ENCODE measurements around the gene MYLK4. TPM values are rescaled to one million over a fixed set of nuclear protein-coding genes. Genes with fewer than 3 reads are reported as not detected.

The MYLK4 gene
- total and polyA plus RNA-seq, 2 of the 13 experiments (the other 11 are each of a cell fraction or from before 2014, with no cell fraction given): 0.26 to 0.29 TPM

DNA sequence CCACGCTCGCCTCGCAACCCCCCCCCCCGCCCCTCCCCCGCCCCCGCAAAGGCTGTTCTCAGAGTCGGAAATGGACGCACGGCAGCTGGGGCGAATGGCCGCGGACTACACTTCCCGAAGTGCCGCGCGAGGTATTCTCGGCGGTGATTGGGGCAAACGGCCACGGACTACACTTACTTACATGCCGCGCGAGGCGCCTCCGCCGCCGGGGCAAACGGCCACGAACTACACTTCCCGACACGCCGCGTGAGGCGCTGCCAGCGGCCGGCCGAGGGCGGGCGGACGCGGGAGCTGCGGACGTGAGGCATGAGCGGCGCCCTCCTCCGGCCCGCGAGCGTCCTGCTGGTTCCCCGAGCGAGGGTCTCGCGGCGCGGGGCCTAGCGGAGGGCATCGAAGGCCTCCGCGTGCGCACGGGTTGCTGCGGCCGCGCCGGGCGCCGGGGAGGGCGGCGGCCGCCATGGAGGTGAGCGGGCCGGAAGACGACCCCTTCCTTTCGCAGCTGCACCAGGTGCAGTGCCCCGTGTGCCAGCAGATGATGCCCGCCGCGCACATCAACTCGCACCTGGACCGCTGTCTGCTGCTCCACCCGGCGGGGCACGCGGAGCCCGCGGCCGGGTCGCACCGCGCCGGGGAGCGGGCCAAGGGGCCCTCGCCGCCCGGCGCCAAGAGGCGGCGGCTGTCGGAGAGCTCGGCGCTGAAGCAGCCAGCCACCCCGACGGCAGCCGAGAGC is 14.6 kb upstream of the MYLK4 start, which contains the start of gene WRNIP1 (continued):
- TF ChIP-seq ZNF329 (CRISPR knock-in tag; IDR thresholded peaks at IDR 0.05; ENCODE audit: low read depth): peak; percentile 73; the same call in 1 of the 2 replicates
- peak in 1 of 2 experiments; percentile 69; a peak in 2 of 4 replicates for TF ChIP-seq POLR2A (IDR thresholded peaks at IDR 0.05; ENCODE audit: insufficient read depth in 1 of 2, low read depth in 2 of 2, low read length in 2 of 2)
- peak; percentile 68 for TF ChIP-seq PHF20 (CRISPR knock-in tag; IDR thresholded peaks at IDR 0.05)
- peak; percentile 56; the same call in 1 of the 2 replicates for TF ChIP-seq ZNF235 (CRISPR knock-in tag; IDR thresholded peaks at IDR 0.05; ENCODE audit: borderline replicate concordance)
- TF ChIP-seq ARNT2 (CRISPR knock-in tag; IDR thresholded peaks at IDR 0.05; ENCODE audit: low read depth): peak; percentile 99
- TF ChIP-seq MAFF (IDR thresholded peaks at IDR 0.05; ENCODE audit: low read depth, low read length): no peak
- peak; percentile 32; the same call in 1 of the 2 replicates for TF ChIP-seq POGZ (CRISPR knock-in tag; IDR thresholded peaks at IDR 0.05)
- TF ChIP-seq, protein P1, sequence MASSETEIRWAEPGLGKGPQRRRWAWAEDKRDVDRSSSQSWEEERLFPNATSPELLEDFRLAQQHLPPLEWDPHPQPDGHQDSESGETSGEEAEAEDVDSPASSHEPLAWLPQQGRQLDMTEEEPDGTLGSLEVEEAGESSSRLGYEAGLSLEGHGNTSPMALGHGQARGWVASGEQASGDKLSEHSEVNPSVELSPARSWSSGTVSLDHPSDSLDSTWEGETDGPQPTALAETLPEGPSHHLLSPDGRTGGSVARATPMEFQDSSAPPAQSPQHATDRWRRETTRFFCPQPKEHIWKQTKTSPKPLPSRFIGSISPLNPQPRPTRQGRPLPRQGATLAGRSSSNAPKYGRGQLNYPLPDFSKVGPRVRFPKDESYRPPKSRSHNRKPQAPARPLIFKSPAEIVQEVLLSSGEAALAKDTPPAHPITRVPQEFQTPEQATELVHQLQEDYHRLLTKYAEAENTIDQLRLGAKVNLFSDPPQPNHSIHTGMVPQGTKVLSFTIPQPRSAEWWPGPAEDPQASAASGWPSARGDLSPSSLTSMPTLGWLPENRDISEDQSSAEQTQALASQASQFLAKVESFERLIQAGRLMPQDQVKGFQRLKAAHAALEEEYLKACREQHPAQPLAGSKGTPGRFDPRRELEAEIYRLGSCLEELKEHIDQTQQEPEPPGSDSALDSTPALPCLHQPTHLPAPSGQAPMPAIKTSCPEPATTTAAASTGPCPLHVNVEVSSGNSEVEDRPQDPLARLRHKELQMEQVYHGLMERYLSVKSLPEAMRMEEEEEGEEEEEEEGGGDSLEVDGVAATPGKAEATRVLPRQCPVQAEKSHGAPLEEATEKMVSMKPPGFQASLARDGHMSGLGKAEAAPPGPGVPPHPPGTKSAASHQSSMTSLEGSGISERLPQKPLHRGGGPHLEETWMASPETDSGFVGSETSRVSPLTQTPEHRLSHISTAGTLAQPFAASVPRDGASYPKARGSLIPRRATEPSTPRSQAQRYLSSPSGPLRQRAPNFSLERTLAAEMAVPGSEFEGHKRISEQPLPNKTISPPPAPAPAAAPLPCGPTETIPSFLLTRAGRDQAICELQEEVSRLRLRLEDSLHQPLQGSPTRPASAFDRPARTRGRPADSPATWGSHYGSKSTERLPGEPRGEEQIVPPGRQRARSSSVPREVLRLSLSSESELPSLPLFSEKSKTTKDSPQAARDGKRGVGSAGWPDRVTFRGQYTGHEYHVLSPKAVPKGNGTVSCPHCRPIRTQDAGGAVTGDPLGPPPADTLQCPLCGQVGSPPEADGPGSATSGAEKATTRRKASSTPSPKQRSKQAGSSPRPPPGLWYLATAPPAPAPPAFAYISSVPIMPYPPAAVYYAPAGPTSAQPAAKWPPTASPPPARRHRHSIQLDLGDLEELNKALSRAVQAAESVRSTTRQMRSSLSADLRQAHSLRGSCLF (CRISPR knock-in tag; IDR thresholded peaks at IDR 0.05; ENCODE audit: borderline replicate concordance): 0 out of 2 replicates have a peak, but pooled peaks have one; percentile 3
- TF ChIP-seq MLLT10 (CRISPR knock-in tag; IDR thresholded peaks at IDR 0.05): no peak
- TF ChIP-seq TCF12 (IDR thresholded peaks at IDR 0.05): no peak
- TF ChIP-seq TCF12 (CRISPR knock-in tag; IDR thresholded peaks at IDR 0.05): peak; percentile 86
- TF ChIP-seq HOXA7 (CRISPR knock-in tag; IDR thresholded peaks at IDR 0.05): no peak
- peak; percentile 96 for TF ChIP-seq GTF3A (CRISPR knock-in tag; conservative IDR thresholded peaks at IDR 0.05)
- TF ChIP-seq ZNF839 (CRISPR knock-in tag; IDR thresholded peaks at IDR 0.05; ENCODE audit: borderline replicate concordance): no peak; the same call in 1 of the 2 replicates
- 0 out of 2 replicates have a peak, but pooled peaks have one; percentile 59 for TF ChIP-seq FOXM1 (CRISPR knock-in tag; IDR thresholded peaks at IDR 0.05)
- TF ChIP-seq TAF1 (CRISPR knock-in tag; IDR thresholded peaks at IDR 0.05): peak; percentile 54
- TF ChIP-seq, protein P2, sequence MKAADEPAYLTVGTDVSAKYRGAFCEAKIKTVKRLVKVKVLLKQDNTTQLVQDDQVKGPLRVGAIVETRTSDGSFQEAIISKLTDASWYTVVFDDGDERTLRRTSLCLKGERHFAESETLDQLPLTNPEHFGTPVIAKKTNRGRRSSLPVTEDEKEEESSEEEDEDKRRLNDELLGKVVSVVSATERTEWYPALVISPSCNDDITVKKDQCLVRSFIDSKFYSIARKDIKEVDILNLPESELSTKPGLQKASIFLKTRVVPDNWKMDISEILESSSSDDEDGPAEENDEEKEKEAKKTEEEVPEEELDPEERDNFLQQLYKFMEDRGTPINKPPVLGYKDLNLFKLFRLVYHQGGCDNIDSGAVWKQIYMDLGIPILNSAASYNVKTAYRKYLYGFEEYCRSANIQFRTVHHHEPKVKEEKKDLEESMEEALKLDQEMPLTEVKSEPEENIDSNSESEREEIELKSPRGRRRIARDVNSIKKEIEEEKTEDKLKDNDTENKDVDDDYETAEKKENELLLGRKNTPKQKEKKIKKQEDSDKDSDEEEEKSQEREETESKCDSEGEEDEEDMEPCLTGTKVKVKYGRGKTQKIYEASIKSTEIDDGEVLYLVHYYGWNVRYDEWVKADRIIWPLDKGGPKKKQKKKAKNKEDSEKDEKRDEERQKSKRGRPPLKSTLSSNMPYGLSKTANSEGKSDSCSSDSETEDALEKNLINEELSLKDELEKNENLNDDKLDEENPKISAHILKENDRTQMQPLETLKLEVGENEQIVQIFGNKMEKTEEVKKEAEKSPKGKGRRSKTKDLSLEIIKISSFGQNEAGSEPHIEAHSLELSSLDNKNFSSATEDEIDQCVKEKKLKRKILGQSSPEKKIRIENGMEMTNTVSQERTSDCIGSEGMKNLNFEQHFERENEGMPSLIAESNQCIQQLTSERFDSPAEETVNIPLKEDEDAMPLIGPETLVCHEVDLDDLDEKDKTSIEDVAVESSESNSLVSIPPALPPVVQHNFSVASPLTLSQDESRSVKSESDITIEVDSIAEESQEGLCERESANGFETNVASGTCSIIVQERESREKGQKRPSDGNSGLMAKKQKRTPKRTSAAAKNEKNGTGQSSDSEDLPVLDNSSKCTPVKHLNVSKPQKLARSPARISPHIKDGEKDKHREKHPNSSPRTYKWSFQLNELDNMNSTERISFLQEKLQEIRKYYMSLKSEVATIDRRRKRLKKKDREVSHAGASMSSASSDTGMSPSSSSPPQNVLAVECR (CRISPR knock-in tag; IDR thresholded peaks at IDR 0.05; ENCODE audit: borderline replicate concordance): peak; percentile 85; the same call in 1 of the 2 replicates
- peak; percentile 71; the same call in 1 of the 2 replicates for TF ChIP-seq ZNF768 (CRISPR knock-in tag; IDR thresholded peaks at IDR 0.05)
- no peak for TF ChIP-seq ZKSCAN8 (CRISPR knock-in tag; IDR thresholded peaks at IDR 0.05; ENCODE audit: borderline replicate concordance)

Data from HepG2 (cell line).